ENCODE data around the gene CHAC2. TPM values are rescaled to one million over a fixed set of nuclear protein-coding genes. Genes with fewer than 3 reads are reported as not detected.
"Not testable (repeated sequence)": the region's sequence is repeated elsewhere in the genome, so short reads cannot be mapped to it uniquely, and the experiment has no call there.

CHAC2 gene
- total RNA-seq, 1 donor from 2014 or later, result 2.2 TPM

DNA sequence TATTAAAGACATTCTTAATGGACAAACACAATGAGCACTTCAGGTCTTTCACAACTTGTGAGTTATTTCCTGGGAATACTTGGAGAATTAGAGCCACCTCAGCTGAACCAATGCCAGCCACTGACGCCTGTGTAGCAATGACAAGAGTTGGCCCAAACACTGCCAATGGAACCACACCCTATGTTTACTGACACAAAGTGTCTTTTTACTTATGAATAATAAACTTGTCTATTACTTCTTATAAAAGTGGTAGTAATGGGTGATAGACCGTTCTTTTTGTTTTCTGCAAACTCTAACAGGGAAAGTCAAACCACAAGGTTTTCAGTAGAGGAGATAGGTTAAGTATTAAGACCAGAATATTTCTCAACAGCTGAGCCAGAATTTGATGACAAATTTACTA lies 12.5 kb upstream of the CHAC2 start:
- Mint-ChIP-seq H3K4me1 (ENCODE audit: unreplicated experiment) (no peaks in the 10 kb centered on the region), H3K27ac (ENCODE audit: unreplicated experiment) (no peak overlapping the region), H3K36me3 (ENCODE audit: unreplicated experiment) (peaks cover 23% of the 10 kb centered on the region), H3K27me3 (ENCODE audit: unreplicated experiment) (no peaks in the 10 kb centered on the region), H3K4me3 (ENCODE audit: unreplicated experiment) (no peak overlapping the region), H3K9me3 (ENCODE audit: unreplicated experiment) (no peaks in the 10 kb centered on the region)
- TF ChIP-seq, protein P1, sequence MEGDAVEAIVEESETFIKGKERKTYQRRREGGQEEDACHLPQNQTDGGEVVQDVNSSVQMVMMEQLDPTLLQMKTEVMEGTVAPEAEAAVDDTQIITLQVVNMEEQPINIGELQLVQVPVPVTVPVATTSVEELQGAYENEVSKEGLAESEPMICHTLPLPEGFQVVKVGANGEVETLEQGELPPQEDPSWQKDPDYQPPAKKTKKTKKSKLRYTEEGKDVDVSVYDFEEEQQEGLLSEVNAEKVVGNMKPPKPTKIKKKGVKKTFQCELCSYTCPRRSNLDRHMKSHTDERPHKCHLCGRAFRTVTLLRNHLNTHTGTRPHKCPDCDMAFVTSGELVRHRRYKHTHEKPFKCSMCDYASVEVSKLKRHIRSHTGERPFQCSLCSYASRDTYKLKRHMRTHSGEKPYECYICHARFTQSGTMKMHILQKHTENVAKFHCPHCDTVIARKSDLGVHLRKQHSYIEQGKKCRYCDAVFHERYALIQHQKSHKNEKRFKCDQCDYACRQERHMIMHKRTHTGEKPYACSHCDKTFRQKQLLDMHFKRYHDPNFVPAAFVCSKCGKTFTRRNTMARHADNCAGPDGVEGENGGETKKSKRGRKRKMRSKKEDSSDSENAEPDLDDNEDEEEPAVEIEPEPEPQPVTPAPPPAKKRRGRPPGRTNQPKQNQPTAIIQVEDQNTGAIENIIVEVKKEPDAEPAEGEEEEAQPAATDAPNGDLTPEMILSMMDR (IDR thresholded peaks at IDR 0.05), result no peak
- no peak for DNase-seq (ENCODE audit: extremely low spot score, unreplicated experiment)

DNA sequence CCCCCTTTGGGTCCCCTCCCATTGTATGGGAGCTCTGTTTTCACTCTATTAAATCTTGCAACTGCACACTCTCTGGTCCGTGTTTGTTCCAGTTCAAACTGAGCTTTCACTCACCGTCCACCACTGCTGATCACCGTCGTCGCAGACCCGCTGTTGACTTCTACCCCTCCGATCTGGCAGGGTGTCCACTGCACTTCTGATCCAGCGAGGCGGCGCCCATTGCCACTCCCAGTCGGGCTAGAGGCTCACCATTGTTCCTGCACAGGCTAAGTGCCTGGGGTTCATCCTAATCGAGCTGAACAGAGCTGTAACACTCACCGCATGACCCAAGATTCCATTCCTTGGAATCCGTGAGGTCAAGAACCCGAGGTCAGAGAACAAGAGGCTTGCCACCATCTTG lies 11.0 kb upstream of the CHAC2 start:
- no peak overlapping the region for H3K4me3 Mint-ChIP-seq (ENCODE audit: unreplicated experiment)
- TF ChIP-seq, protein P1 (IDR thresholded peaks at IDR 0.05), result no peak
- no peak for DNase-seq (ENCODE audit: extremely low spot score, unreplicated experiment)
- no peaks in the 10 kb centered on the region for H3K9me3 Mint-ChIP-seq (ENCODE audit: unreplicated experiment)
- H3K36me3 Mint-ChIP-seq (ENCODE audit: unreplicated experiment), result peaks cover 26% of the 10 kb centered on the region
- no peaks in the 10 kb centered on the region for H3K27me3 Mint-ChIP-seq (ENCODE audit: unreplicated experiment)
- H3K27ac Mint-ChIP-seq (ENCODE audit: unreplicated experiment), result no peak overlapping the region
- H3K4me1 Mint-ChIP-seq (ENCODE audit: unreplicated experiment), result no peaks in the 10 kb centered on the region

DNA sequence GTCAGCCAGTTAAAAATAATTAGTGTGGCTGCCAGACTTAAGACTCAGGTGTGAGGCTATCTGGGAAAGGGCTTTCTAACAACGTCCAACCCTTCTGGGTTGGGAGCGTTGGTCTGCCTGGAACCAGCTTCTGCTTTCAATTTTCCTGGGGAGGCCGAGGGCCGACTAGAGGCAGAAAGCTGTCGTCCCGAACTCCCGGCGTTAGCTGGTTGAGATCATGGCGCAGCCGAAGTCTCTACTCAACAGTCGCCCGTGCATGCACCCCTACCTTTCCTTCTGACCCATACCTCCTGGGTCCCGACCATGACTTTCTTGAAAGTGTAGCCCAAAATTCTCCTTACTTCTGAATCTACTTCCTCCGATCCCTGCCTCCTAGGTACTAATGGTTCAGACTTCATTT lies 10.4 kb upstream of the CHAC2 start:
- H3K4me1 Mint-ChIP-seq (ENCODE audit: unreplicated experiment); H3K9me3 Mint-ChIP-seq (ENCODE audit: unreplicated experiment); H3K4me3 Mint-ChIP-seq (ENCODE audit: unreplicated experiment); DNase-seq (ENCODE audit: extremely low spot score, unreplicated experiment); H3K27me3 Mint-ChIP-seq (ENCODE audit: unreplicated experiment); H3K27ac Mint-ChIP-seq (ENCODE audit: unreplicated experiment): not testable (repeated sequence)
- H3K36me3 Mint-ChIP-seq (ENCODE audit: unreplicated experiment), result peaks cover 26% of the 10 kb centered on the region

DNA sequence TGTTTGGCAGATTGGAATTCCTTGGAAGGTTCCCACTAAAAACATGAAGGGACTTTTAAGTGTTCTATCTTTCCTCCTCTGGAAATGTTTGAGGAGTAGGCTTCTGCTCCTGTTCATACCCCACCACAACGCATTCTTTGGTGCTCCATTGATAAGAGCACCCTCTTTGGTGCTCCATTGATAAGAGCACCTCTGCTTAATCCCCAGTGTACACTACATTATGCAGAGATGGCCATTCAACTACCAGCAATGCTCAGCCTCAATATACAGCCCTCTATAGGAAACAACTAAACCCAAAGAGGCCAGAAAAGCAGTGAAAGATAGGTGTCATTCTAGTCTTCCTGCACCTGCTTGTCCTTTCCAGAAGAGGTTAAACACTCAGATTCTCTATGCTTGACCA lies 1.8 kb upstream of the CHAC2 start:
- no peaks in the 10 kb centered on the region for H3K27me3 Mint-ChIP-seq (ENCODE audit: unreplicated experiment)
- TF ChIP-seq, protein P1 (IDR thresholded peaks at IDR 0.05), result no peak
- H3K4me3 Mint-ChIP-seq (ENCODE audit: unreplicated experiment), result no peak overlapping the region
- H3K27ac Mint-ChIP-seq (ENCODE audit: unreplicated experiment), result no peak overlapping the region
- no peak for DNase-seq (ENCODE audit: extremely low spot score, unreplicated experiment)
- H3K36me3 Mint-ChIP-seq (ENCODE audit: unreplicated experiment), result peaks cover 17% of the 10 kb centered on the region
- peaks cover 10% of the 10 kb centered on the region for H3K4me1 Mint-ChIP-seq (ENCODE audit: unreplicated experiment)
- no peaks in the 10 kb centered on the region for H3K9me3 Mint-ChIP-seq (ENCODE audit: unreplicated experiment)

DNA sequence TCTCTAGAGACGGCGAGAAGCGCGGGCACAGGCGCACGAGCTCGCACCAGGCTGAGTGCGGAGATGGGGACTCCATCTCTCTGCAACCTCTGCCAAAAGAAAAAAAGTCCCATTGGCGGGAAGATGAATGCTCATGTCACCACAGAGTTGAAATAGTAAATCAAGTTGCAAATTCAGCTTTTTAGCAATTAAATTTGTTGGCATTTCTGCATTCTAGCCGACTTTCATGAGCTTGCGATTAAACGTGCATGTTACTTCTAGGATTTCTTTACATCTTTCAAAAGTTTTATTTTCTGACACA lies 588 bp downstream of the CHAC2 start:
- peak overlapping the region; percentile 82 for H3K4me3 Mint-ChIP-seq (ENCODE audit: unreplicated experiment)
- peaks cover 10% of the 10 kb centered on the region for H3K4me1 Mint-ChIP-seq (ENCODE audit: unreplicated experiment)
- H3K27ac Mint-ChIP-seq (ENCODE audit: unreplicated experiment), result peak overlapping the region; percentile 70
- no peaks in the 10 kb centered on the region for H3K9me3 Mint-ChIP-seq (ENCODE audit: unreplicated experiment)
- TF ChIP-seq, protein P1 (IDR thresholded peaks at IDR 0.05), result no peak
- DNase-seq (ENCODE audit: extremely low spot score, unreplicated experiment), result no peak
- no peaks in the 10 kb centered on the region for H3K27me3 Mint-ChIP-seq (ENCODE audit: unreplicated experiment)
- peaks cover 8% of the 10 kb centered on the region for H3K36me3 Mint-ChIP-seq (ENCODE audit: unreplicated experiment)

DNA sequence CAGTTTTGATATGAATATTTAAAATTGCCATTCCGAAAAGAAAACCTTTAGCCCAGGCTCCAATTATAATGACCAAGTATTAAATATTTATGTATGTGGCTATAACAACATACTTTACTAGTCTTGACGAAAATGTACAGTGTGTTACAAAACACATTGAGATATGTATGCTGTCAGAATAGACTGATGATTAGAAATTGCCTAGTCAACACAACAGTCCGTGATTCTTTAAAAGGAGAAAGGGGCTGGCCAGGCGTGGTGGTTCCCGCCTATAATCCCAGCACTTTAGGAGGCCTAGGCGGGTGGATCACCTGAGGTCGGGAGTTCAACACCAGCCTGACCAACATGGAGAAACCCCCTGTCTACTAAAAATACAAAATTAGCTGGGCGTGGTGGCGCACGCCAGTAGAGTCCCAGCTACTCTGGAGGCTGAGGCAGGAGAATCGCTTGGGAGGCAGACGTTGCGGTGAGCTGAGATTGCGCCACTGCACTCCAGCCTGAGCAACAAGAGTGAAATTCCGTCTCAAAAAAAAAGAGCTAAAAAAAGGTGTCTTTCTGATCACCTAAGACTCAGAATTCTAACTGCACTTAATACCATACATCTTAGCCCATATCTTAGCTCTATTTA lies 1.8 kb downstream of the CHAC2 start:
- H3K9me3 Mint-ChIP-seq (ENCODE audit: unreplicated experiment), result no peaks in the 10 kb centered on the region
- peaks cover 10% of the 10 kb centered on the region for H3K4me1 Mint-ChIP-seq (ENCODE audit: unreplicated experiment)
- peaks cover 2% of the 10 kb centered on the region for H3K36me3 Mint-ChIP-seq (ENCODE audit: unreplicated experiment)
- no peak overlapping the region for H3K27ac Mint-ChIP-seq (ENCODE audit: unreplicated experiment)
- H3K27me3 Mint-ChIP-seq (ENCODE audit: unreplicated experiment), result no peaks in the 10 kb centered on the region
- TF ChIP-seq, protein P1 (IDR thresholded peaks at IDR 0.05), result no peak
- H3K4me3 Mint-ChIP-seq (ENCODE audit: unreplicated experiment), result no peak overlapping the region
- no peak for DNase-seq (ENCODE audit: extremely low spot score, unreplicated experiment)

All from osteocyte (in vitro differentiated cells).